Fibroblast of lung (primary cell): ENCODE results near the gene CHEK1.

Source experiments
- EZH2 ChIP-seq: IDR thresholded peaks from 2 replicates; pipeline ENCODE4 v1.5.1; 2012; ENCODE audit warnings: low read length, control low read depth, mild to moderate bottlenecking; ENCODE audit errors: missing control alignments
- TF ChIP-seq, protein P1 (sequence below), 2 donors: IDR thresholded peaks in 1 of 2; conservative IDR thresholded peaks in 1 of 2; 1 replicate in 1 of 2; 2 replicates in 1 of 2; pipeline ENCODE4 v1.5.1; 2011 to 2012; ENCODE audit warnings: low read length in 2 of 2, control low read depth in 1 of 2, inconsistent platforms in 1 of 2, low read depth in 1 of 2, mild to moderate bottlenecking in 1 of 2

DNA sequence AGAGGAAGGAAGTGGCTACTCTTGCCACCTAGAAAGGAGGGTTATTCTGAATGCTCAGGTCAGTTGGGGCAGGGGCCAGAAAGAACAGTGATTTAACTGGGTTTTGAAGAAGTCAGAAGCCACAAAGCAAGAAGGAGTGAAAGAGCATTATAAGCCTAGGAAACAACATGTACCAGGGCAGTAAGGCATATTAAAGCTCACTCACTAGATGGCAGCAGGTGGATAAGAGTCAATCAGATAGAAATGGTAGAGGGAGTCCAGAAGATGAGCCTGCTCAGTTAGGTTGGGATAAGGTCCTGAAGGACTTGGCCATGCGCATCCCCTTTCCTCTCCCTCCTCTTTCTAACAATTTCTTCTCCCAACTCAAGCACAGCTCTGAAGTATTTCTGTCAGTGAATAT is 99.2 kb downstream of the CHEK1 start:
- TF ChIP-seq, protein P1, sequence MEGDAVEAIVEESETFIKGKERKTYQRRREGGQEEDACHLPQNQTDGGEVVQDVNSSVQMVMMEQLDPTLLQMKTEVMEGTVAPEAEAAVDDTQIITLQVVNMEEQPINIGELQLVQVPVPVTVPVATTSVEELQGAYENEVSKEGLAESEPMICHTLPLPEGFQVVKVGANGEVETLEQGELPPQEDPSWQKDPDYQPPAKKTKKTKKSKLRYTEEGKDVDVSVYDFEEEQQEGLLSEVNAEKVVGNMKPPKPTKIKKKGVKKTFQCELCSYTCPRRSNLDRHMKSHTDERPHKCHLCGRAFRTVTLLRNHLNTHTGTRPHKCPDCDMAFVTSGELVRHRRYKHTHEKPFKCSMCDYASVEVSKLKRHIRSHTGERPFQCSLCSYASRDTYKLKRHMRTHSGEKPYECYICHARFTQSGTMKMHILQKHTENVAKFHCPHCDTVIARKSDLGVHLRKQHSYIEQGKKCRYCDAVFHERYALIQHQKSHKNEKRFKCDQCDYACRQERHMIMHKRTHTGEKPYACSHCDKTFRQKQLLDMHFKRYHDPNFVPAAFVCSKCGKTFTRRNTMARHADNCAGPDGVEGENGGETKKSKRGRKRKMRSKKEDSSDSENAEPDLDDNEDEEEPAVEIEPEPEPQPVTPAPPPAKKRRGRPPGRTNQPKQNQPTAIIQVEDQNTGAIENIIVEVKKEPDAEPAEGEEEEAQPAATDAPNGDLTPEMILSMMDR (conservative IDR thresholded peaks at IDR 0.05 in 1 of 2, IDR thresholded peaks at IDR 0.05 in 1 of 2; ENCODE audit: low read depth in 1 of 2, low read length in 2 of 2): peak in 1 of 2 donors; percentile 21
- TF ChIP-seq EZH2: no peak
